ENCODE measurements around the gene VIPR2. TPM values are rescaled to one million over a fixed set of nuclear protein-coding genes. Genes with fewer than 3 reads are reported as not detected.

The VIPR2 gene
- total RNA-seq, 1 donor from 2014 or later, result not detected

DNA sequence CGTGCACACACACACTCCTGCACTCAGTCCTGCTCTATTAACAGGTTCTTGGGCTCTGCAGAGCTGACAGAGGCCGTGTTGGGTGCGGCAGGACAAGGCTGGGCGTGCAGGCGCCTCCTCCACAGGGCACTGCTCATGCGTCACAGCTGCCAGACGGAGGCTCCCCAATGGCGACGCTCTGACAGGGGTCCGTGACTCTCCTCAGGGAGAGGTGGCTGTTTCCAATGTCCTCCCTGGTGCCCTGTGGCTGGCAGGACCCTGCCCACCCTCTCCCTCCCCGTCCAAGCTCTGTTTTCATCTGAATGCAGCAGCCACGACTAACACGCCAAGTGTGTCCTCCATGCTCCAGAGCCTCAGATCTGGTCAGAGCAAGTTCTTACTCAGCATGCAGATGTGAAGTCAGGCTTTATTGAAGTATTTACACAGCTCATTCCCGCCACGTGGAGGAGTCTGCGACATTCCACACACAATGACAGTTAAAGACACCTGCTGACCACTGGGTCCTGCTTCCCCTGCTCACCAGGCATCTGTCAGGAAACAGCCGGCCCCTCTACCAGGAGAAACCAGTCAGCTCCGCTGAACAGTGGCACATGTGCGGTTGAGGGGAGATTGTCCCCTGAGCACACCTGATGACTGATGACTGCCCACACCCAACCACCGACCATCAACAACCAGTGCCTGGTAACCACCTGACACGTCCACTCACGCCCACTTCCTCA is 116.7 kb downstream of the VIPR2 start:
- DNase-seq (ENCODE audit: low read depth), result no peak
- H3K4me3 ChIP-seq (ENCODE audit: low read depth, low read length), result peak overlapping the region; percentile 35
- TF ChIP-seq, protein P1, sequence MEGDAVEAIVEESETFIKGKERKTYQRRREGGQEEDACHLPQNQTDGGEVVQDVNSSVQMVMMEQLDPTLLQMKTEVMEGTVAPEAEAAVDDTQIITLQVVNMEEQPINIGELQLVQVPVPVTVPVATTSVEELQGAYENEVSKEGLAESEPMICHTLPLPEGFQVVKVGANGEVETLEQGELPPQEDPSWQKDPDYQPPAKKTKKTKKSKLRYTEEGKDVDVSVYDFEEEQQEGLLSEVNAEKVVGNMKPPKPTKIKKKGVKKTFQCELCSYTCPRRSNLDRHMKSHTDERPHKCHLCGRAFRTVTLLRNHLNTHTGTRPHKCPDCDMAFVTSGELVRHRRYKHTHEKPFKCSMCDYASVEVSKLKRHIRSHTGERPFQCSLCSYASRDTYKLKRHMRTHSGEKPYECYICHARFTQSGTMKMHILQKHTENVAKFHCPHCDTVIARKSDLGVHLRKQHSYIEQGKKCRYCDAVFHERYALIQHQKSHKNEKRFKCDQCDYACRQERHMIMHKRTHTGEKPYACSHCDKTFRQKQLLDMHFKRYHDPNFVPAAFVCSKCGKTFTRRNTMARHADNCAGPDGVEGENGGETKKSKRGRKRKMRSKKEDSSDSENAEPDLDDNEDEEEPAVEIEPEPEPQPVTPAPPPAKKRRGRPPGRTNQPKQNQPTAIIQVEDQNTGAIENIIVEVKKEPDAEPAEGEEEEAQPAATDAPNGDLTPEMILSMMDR (conservative IDR thresholded peaks at IDR 0.05; ENCODE audit: low read depth, low read length), result no peak

DNA sequence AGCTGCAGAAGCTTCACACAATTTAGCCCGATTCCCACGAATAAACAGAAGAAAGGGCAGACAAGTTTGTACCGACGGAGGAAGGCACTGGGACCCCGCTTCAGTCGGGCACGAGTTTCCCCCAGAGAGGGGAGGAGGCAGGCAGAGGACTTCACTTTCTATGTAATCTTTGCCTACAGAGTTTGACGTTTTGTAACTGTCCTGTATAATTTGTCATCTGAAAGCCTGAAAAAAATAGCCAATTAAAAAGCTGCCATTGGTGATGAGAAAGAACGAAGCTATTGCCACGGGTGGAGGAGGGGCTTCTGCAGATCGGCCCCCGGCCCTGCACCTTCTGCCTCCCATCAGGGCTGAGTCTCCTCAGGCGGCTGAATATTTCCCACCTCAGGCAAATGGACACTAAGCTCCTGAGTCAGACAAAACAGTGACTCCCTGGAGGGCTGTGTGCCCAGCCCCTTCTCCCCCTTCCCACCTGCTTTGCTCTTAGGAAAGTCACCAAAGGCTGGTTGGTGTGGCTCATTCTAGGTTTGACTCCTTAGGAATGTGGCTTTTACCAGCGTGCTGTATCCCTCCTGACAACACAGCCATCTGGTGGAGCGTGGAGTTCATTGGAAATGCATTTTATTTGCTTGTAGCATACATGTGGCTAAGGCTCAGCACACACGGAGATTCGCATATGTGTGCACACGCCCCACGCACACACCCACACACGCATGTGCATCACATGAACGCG is 117.4 kb downstream of the VIPR2 start:
- no peak for DNase-seq (ENCODE audit: low read depth)
- H3K4me3 ChIP-seq (ENCODE audit: low read depth, low read length), result no peak overlapping the region
- TF ChIP-seq, protein P1 (conservative IDR thresholded peaks at IDR 0.05; ENCODE audit: low read depth, low read length), result no peak

DNA sequence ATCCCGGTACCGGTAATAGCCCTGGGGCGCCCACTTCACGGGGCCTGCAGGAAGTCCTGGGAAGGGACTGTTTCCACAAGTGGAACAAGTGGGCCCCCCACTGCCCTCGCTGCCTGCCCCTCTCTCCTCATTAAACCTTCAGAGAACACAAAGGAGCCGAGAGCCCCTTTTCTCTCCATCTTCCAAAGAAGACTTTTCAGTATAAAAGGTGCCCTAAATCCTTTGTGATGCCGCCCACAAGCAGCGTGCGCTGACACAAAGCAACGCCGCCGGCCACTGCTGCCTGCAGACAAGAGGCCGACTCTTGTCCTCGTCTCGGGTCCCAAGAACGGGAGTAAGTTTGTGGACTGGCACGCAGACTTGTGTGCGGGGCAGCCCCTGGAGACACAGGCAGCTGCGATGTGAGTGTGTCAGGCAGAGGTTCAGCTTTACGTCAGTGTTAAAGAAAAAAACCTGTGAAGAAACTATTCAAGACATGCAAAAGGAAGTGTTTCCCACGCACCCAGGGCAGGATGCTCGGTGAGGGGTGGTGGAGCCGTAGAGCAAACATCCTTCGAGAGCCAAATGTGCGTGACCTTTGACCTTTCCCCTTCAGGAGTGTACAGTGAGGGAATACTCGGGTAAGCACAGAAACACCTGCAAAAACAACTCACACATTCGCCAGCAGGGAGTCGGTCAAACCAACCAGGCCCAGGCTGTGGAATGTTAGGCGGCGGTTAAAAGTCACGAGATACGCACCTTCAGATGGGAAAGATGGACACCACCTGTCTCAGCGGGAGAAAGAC is 118.2 kb downstream of the VIPR2 start:
- no peak for DNase-seq (ENCODE audit: low read depth)
- no peak overlapping the region for H3K4me3 ChIP-seq (ENCODE audit: low read depth, low read length)
- TF ChIP-seq, protein P1 (conservative IDR thresholded peaks at IDR 0.05; ENCODE audit: low read depth, low read length), result no peak

DNA sequence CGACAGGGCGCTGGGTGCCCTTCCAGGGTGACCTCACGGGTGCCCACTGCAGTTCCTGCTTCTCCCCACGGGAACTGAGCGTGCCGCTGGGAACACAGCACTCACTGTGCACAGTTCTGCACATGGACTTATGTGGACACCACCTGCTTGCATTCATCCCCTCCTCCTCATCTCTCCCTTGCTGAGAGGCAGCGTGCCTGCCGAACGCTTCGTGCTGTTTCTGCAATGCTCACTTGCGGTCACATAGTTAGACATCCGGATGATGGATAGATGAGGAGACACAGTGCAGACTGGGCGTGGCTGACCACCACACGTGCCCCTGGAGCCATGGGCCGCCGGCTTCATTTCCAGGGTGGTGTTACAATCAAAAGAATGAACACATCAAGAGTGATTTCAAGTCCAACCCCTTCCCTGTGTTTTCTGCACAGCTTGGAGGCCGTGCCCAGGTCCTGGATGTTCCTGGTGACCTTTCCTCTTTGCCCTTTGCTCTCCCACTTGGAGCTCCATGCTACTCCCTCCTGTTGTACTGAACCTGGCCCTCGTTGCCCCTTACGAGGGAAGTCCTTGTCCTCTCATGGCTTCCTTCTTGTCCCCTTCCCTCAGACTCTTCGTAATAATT is 119.4 kb downstream of the VIPR2 start:
- no peak for DNase-seq (ENCODE audit: low read depth)
- TF ChIP-seq, protein P1 (conservative IDR thresholded peaks at IDR 0.05; ENCODE audit: low read depth, low read length), result no peak
- no peak overlapping the region for H3K4me3 ChIP-seq (ENCODE audit: low read depth, low read length)

DNA sequence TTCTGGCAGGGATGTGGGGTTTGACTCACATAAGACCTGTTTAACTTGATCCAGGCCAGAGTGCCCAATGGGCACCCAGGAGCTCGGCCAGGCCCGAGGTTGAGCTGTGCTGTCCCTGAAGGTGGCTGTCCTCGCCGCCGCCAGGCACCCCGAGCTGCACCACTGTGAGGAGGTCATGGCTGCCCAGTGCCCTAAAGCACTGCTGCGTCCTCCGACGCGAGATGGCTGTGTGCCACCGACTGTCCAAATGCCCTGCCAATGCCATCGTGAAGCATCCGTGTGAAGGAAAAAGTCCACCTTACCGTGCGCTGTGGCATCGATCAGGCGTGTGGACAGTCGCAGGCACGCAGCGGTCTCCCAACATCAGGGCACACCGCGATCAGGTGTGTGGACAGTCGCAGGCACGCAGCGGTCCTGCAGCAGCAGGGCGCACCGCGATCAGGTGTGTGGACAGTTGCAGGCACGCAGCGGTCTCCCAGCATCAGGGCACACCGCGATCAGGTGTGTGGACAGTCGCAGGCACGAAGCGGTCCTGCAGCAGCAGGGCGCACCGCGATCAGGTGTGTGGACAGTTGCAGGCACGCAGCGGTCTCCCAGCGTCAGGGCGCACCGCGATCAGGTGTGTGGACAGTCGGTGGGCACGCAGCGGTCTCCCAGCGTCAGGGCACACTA is 120.3 kb downstream of the VIPR2 start:
- H3K4me3 ChIP-seq (ENCODE audit: low read depth, low read length), result no peak overlapping the region
- TF ChIP-seq, protein P1 (conservative IDR thresholded peaks at IDR 0.05; ENCODE audit: low read depth, low read length), result no peak
- no peak for DNase-seq (ENCODE audit: low read depth)

DNA sequence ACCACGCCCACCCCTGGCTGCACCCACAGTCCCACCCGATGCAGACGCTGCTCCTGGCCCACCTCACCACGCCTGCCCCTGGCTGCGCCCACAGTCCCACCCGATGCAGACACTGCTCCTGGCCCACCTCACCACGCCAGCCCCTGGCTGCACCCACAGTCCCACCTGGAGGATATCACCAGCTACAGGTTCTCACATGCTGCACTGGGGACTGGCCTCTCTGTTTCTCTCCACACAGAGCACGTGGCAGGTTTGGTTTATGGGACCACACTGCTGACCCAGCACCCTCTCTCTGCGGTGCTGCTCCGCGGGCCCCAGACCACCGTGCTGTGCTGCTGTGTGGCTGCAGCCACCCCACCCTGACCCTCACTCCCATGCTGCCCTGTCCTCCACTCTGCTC is 120.9 kb downstream of the VIPR2 start:
- TF ChIP-seq, protein P1 (conservative IDR thresholded peaks at IDR 0.05; ENCODE audit: low read depth, low read length), result no peak
- no peak overlapping the region for H3K4me3 ChIP-seq (ENCODE audit: low read depth, low read length)

More for the DNA sequence above, 120.9 kb downstream of the VIPR2 start:
- DNase-seq (ENCODE audit: low read depth), result no peak

Measured in epithelial cell of proximal tubule (primary cell).